ENCODE data around the gene MARCO. TPM values are rescaled to one million over a fixed set of nuclear protein-coding genes. Genes with fewer than 3 reads are reported as not detected.
"Not testable (repeated sequence)": the region's sequence is repeated elsewhere in the genome, so short reads cannot be mapped to it uniquely, and the experiment has no call there.

The MARCO gene
- total RNA-seq, 4 donors from 2014 or later: 0.87 to 23.7 (median 2.9) TPM

DNA sequence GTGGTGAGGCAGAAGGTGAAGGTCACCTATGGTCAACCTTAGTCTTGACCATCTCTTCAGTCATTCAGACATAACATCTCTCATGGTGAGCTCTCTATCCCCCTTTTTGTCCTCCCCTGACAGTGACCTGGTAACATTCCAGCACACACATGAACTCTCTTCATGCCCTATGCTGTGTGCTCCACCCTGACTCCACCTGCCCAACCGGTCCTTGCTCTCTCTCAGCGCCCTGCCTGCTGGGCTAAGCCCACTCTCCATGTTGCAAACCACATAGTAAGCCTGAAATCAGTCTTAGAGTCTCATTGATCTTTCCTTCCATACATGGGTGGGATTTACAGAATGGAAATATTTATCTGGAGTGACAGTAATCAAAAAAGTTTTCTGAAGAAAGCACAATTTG, 52.8 kb downstream of the MARCO start:
- Histone ChIP-seq H3K9me3 (no peaks in the 10 kb centered on the region), H3K27ac (no peak overlapping the region), H3K4me3 (no peak overlapping the region), H3K27me3 (no peaks in the 10 kb centered on the region), H3K36me3 (no peaks in the 10 kb centered on the region), H3K4me1 (no peaks in the 10 kb centered on the region)
- TF ChIP-seq, protein P1, sequence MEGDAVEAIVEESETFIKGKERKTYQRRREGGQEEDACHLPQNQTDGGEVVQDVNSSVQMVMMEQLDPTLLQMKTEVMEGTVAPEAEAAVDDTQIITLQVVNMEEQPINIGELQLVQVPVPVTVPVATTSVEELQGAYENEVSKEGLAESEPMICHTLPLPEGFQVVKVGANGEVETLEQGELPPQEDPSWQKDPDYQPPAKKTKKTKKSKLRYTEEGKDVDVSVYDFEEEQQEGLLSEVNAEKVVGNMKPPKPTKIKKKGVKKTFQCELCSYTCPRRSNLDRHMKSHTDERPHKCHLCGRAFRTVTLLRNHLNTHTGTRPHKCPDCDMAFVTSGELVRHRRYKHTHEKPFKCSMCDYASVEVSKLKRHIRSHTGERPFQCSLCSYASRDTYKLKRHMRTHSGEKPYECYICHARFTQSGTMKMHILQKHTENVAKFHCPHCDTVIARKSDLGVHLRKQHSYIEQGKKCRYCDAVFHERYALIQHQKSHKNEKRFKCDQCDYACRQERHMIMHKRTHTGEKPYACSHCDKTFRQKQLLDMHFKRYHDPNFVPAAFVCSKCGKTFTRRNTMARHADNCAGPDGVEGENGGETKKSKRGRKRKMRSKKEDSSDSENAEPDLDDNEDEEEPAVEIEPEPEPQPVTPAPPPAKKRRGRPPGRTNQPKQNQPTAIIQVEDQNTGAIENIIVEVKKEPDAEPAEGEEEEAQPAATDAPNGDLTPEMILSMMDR (IDR thresholded peaks at IDR 0.05): no peak
- TF ChIP-seq POLR2A (IDR thresholded peaks at IDR 0.05): no peak
- DNase-seq: no peak
- intact Hi-C loops (cut with DNase I): no loop called here
- WGBS, 2 donors: 48 to 68% methylated on average over 2 of the region's 2 CpGs

GRCh38 chr2:119003856-119004255, 61.9 kb downstream of the MARCO start:
- 90 to 95% methylated on average over 3 to 4 of the region's 4 CpGs for WGBS, 2 donors
- H3K9me3 ChIP-seq; DNase-seq; H3K4me1 ChIP-seq; H3K4me3 ChIP-seq; intact Hi-C loops (cut with DNase I); H3K36me3 ChIP-seq; H3K27ac ChIP-seq: not testable (repeated sequence)
- H3K27me3 ChIP-seq: peaks cover 0 to 14% (median 0%) of the 10 kb centered on the region in 4 donors

DNA sequence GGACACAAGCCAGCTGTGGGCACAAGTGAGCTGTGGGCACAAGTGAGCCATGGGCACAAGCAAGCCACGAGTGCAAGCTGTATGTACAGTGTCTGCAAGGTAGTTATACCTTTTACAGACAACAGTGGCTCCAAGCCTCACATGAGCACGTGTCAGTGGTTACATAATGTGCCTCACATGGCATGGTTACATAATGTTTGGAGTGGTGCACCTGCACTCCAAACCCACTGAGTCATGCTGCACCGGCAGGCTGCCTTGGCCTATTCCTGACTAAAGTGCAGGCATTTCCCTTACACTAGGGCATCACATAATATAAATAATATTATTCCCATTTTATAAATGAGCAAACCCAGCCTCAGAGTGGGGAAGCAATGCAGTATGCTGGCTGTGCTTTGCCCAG, 62.6 kb downstream of the MARCO start:
- Histone ChIP-seq H3K9me3 (no peaks in the 10 kb centered on the region), H3K4me3 (no peak overlapping the region), H3K4me1 (no peaks in the 10 kb centered on the region), H3K27ac (no peak overlapping the region), H3K27me3 (peaks cover 0 to 21% (median 0%) of the 10 kb centered on the region in 4 donors), H3K36me3 (no peaks in the 10 kb centered on the region)
- TF ChIP-seq, protein P1 (IDR thresholded peaks at IDR 0.05): no peak
- no peak for TF ChIP-seq POLR2A (IDR thresholded peaks at IDR 0.05)
- intact Hi-C loops (cut with DNase I): no loop called here
- 46 to 73% methylated on average over 2 to 3 of the region's 3 CpGs for WGBS, 2 donors
- DNase-seq: no peak

GRCh38 chr2:119005051-119005450, 63.1 kb downstream of the MARCO start:
- intact Hi-C loops (cut with DNase I): no loop called here
- Histone ChIP-seq H3K27ac (no peak overlapping the region), H3K27me3 (peaks cover 0 to 26% (median 0%) of the 10 kb centered on the region in 4 donors), H3K4me1 (no peaks in the 10 kb centered on the region), H3K4me3 (no peak overlapping the region), H3K9me3 (no peaks in the 10 kb centered on the region), H3K36me3 (no peaks in the 10 kb centered on the region)
- no peak for TF ChIP-seq POLR2A (IDR thresholded peaks at IDR 0.05)
- WGBS, 2 donors: 46 to 83% methylated on average over 1 to 3 of the region's 5 CpGs
- DNase-seq: no peak

GRCh38 chr2:119005555-119005954, 63.6 kb downstream of the MARCO start:
- no peak overlapping the region for H3K4me3 ChIP-seq
- H3K9me3 ChIP-seq: no peaks in the 10 kb centered on the region
- no peaks in the 10 kb centered on the region for H3K36me3 ChIP-seq
- DNase-seq: no peak
- no peaks in the 10 kb centered on the region for H3K4me1 ChIP-seq
- H3K27me3 ChIP-seq: peaks cover 0 to 31% (median 0%) of the 10 kb centered on the region in 4 donors
- intact Hi-C loops (cut with DNase I): no loop called here
- WGBS, 2 donors: 83 to 84% methylated on average over 1 to 4 of the region's 6 CpGs
- H3K27ac ChIP-seq: no peak overlapping the region
- TF ChIP-seq POLR2A (IDR thresholded peaks at IDR 0.05): no peak
- TF ChIP-seq, protein P1 (IDR thresholded peaks at IDR 0.05): no peak

DNA sequence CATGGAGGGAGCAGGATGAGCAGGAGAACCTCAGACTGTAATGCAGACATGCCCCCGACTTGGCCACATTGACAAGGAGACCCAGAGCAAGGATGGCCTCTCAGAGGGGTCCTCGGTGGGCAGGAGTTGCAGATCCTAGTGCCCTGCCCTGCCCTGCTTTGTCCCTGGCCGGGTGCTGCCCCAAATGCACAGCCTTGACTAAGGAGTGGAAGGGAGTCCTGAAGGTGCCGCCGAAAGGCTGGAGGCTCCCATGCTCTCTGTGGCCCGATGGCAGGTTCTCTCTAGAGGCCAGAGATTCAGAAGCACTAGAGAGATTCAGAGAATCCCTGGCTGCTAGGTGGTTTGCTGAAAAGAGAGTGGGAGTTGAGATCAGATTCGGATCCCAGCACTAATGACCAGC, 64.4 kb downstream of the MARCO start:
- Histone ChIP-seq H3K4me1 (peaks cover 0 to 2% (median 0%) of the 10 kb centered on the region in 3 donors), H3K4me3 (no peak overlapping the region), H3K36me3 (no peaks in the 10 kb centered on the region), H3K9me3 (no peaks in the 10 kb centered on the region), H3K27me3 (peaks cover 0 to 40% (median 0%) of the 10 kb centered on the region in 4 donors), H3K27ac (no peak overlapping the region)
- 58 to 73% methylated on average over 7 of the region's 7 CpGs for WGBS, 2 donors
- intact Hi-C loops (cut with DNase I): no loop called here
- DNase-seq: no peak
- TF ChIP-seq POLR2A (IDR thresholded peaks at IDR 0.05): no peak

DNA sequence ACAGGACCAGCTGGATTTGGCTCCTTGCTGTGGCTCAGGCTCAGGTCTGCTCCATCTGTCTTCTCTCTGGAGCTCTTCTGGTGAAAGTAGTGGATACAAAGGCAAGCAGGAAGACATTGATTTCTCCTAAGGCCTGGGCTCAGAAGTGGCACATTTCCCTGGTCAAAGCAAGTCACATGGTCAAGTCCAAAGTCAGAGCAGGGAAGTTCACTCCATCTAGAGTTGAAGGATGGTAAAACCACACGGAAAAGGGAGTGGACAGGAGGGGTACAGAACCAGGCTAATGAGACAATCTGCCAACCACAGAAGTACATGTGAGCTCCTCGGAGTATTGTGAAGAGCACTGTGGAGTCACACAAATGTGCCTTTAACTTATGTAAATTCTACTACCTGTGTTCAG, 66.1 kb downstream of the MARCO start:
- 54 to 88% methylated on average over 2 of the region's 2 CpGs for WGBS, 2 donors
- Histone ChIP-seq H3K36me3 (no peaks in the 10 kb centered on the region), H3K27me3 (peaks cover 0 to 56% (median 0%) of the 10 kb centered on the region in 4 donors), H3K4me3 (no peak overlapping the region), H3K27ac (no peak overlapping the region), H3K9me3 (no peaks in the 10 kb centered on the region), H3K4me1 (peaks cover 0 to 6% (median 0%) of the 10 kb centered on the region in 3 donors)
- no peak for DNase-seq
- no peak for TF ChIP-seq POLR2A (IDR thresholded peaks at IDR 0.05)
- TF ChIP-seq, protein P1 (IDR thresholded peaks at IDR 0.05): peak in 1 of 6 experiments; percentile 15
- intact Hi-C loops (cut with DNase I): no loop called here
